Liver (tissue), 3 donors: Measurements from ENCODE around the gene TBC1D9.

Experiments
- RAD21 ChIP-seq, 2 donors: IDR thresholded peaks; 2 replicates each; pipeline ENCODE4 v1.6.1; 2016; ENCODE audit warnings: antibody characterized with exemption in 2 of 2, mild to moderate bottlenecking in 2 of 2
- TAF1 ChIP-seq: conservative IDR thresholded peaks from 2 replicates; pipeline ENCODE4 v1.6.1; 2016; ENCODE audit warnings: antibody characterized with exemption, mild to moderate bottlenecking
- YY1 ChIP-seq: IDR thresholded peaks from 2 replicates; pipeline ENCODE4 v1.6.1; 2016; ENCODE audit warnings: antibody characterized with exemption, mild to moderate bottlenecking
- TF ChIP-seq, protein P1 (sequence below): IDR thresholded peaks from 2 replicates; pipeline ENCODE4 v1.6.1; 2016; ENCODE audit warnings: antibody characterized with exemption
- TF ChIP-seq, protein P2 (sequence below): fragments of 150-350 bp; IDR thresholded peaks from 2 replicates; pipeline ENCODE4 v1.5.1; 2017; ENCODE audit warnings: improper control_type of control experiment, low read depth, low read length; ENCODE audit not compliant: missing input control
- donor health status: healthy.
- donor health status: healthy.

GRCh38 chr4:140726776-140727500 is 29.2 kb downstream of the TBC1D9 start:
- TF ChIP-seq RAD21 (IDR thresholded peaks at IDR 0.05) (no peak), TAF1 (no peak), YY1 (no peak)
- TF ChIP-seq, protein P1, sequence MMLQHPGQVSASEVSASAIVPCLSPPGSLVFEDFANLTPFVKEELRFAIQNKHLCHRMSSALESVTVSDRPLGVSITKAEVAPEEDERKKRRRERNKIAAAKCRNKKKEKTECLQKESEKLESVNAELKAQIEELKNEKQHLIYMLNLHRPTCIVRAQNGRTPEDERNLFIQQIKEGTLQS = no peak
- TF ChIP-seq, protein P2, sequence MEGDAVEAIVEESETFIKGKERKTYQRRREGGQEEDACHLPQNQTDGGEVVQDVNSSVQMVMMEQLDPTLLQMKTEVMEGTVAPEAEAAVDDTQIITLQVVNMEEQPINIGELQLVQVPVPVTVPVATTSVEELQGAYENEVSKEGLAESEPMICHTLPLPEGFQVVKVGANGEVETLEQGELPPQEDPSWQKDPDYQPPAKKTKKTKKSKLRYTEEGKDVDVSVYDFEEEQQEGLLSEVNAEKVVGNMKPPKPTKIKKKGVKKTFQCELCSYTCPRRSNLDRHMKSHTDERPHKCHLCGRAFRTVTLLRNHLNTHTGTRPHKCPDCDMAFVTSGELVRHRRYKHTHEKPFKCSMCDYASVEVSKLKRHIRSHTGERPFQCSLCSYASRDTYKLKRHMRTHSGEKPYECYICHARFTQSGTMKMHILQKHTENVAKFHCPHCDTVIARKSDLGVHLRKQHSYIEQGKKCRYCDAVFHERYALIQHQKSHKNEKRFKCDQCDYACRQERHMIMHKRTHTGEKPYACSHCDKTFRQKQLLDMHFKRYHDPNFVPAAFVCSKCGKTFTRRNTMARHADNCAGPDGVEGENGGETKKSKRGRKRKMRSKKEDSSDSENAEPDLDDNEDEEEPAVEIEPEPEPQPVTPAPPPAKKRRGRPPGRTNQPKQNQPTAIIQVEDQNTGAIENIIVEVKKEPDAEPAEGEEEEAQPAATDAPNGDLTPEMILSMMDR = no peak
